Effector CD4-positive, alpha-beta T cell (primary cell): Measurements from ENCODE around the gene LEFTY2.

ENCODE experiments used
- DNase-seq: peaks from one replicate; pipeline ENCODE4 v3.0.0-alpha.2; 2020

The LEFTY2 gene

GRCh38 chr1:225928186-225929175, 12.5 kb downstream of the LEFTY2 start:
- DNase-seq: no peak

- DNase-seq: no peak
These were observed 14.4 kb downstream of the LEFTY2 start for GRCh38 chr1:225926551-225927113.

- peak; percentile 92 for DNase-seq
These were observed 17.1 kb downstream of the LEFTY2 start, which contains the start of gene PYCR2 for GRCh38 chr1:225923692-225924555. TSS of gene PYCR2 (minus strand) at chr1:225924250. CDS start at chr1:225924110, 140 bp downstream.

GRCh38 chr1:225923381-225923691, 17.7 kb downstream of the LEFTY2 start:
- DNase-seq: no peak

- DNase-seq: no peak
These were observed 19.0 kb downstream of the LEFTY2 start for GRCh38 chr1:225921734-225922709.

GRCh38 chr1:225919906-225920305, 21.1 kb downstream of the LEFTY2 start:
- DNase-seq: no peak

- no peak for DNase-seq
These were observed 22.7 kb downstream of the LEFTY2 start for GRCh38 chr1:225918280-225918679.

- DNase-seq: no peak
These were observed 23.5 kb downstream of the LEFTY2 start for GRCh38 chr1:225917536-225917935.

GRCh38 chr1:225917101-225917500, 23.9 kb downstream of the LEFTY2 start:
- no peak for DNase-seq

GRCh38 chr1:225915538-225915991, 25.5 kb downstream of the LEFTY2 start:
- no peak for DNase-seq

- no peak for DNase-seq
These were observed 26.1 kb downstream of the LEFTY2 start for GRCh38 chr1:225914947-225915346.

GRCh38 chr1:225914391-225914790, 26.6 kb downstream of the LEFTY2 start:
- no peak for DNase-seq

GRCh38 chr1:225911191-225912130, 29.6 kb downstream of the LEFTY2 start:
- peak; percentile 63 for DNase-seq

GRCh38 chr1:225909477-225909876, 31.5 kb downstream of the LEFTY2 start:
- DNase-seq: no peak

- no peak for DNase-seq
These were observed 32.2 kb downstream of the LEFTY2 start for GRCh38 chr1:225908773-225909172.

- no peak for DNase-seq
These were observed 32.9 kb downstream of the LEFTY2 start for GRCh38 chr1:225908013-225908640.

- DNase-seq: no peak
These were observed 33.7 kb downstream of the LEFTY2 start for GRCh38 chr1:225907341-225907740.

GRCh38 chr1:225906467-225906866, 34.6 kb downstream of the LEFTY2 start:
- DNase-seq: no peak

- DNase-seq: no peak
These were observed 37.4 kb downstream of the LEFTY2 start for GRCh38 chr1:225903623-225904022.
